Muscle of arm (tissue), 12 donors: ENCODE data around the gene KCTD8. TPM values are rescaled to one million over a fixed set of nuclear protein-coding genes. Genes with fewer than 3 reads are reported as not detected.

Experiments
- DNase-seq: peaks from one replicate; pipeline ENCODE4 v3.0.0-alpha.2; 2013
- polyA plus RNA-seq, 12 donors: library from polyadenylated mRNA; unstranded; fragments of 120-200 nt; gene quantifications; one replicate each; pipeline ENCODE4 v1.2.1, GENCODE V29; 2013; ENCODE audit not compliant: insufficient read length in 12 of 12

The KCTD8 gene
- polyA plus RNA-seq, 12 donors: 0.08 to 0.50 (median 0.11) TPM; not detected in 8

- no peak for DNase-seq
These were observed 285.9 kb downstream of the KCTD8 start for GRCh38 chr4:44162538-44163270.

- no peak for DNase-seq
These were observed 286.9 kb downstream of the KCTD8 start for GRCh38 chr4:44161756-44162155.

- no peak for DNase-seq
These were observed 287.7 kb downstream of the KCTD8 start for GRCh38 chr4:44160776-44161367.

GRCh38 chr4:44159991-44160390, 288.6 kb downstream of the KCTD8 start:
- DNase-seq: no peak

- DNase-seq: no peak
These were observed 290.9 kb downstream of the KCTD8 start for GRCh38 chr4:44157611-44158277.

- DNase-seq: no peak
These were observed 298.5 kb downstream of the KCTD8 start for GRCh38 chr4:44150091-44150576.

GRCh38 chr4:44149282-44149681, 299.3 kb downstream of the KCTD8 start:
- no peak for DNase-seq

GRCh38 chr4:44147571-44148075, 301.0 kb downstream of the KCTD8 start:
- no peak for DNase-seq

GRCh38 chr4:44146516-44146915, 302.1 kb downstream of the KCTD8 start:
- DNase-seq: no peak

GRCh38 chr4:44145868-44146267, 302.7 kb downstream of the KCTD8 start:
- no peak for DNase-seq

GRCh38 chr4:44132526-44132925, 316.1 kb downstream of the KCTD8 start:
- DNase-seq: no peak

Other genes with a start within 250 kb of the KCTD8 start
- gene YIPF7, start 202.8 kb upstream of the KCTD8 start, polyA plus RNA-seq: 1 to 10 TPM in 9 of 12 donors, under 1 TPM in 1, not detected in 2; 0.76 to 6.4 (median 2.9) TPM
- 10 to 100 TPM in 11 of 12 donors, not detected in 1; 20.0 to 29.4 (median 26.6) TPM for gene GUF1, start 229.6 kb upstream of the KCTD8 start, polyA plus RNA-seq